ENCODE data around the gene PHF2.

PHF2 gene

GRCh38 chr9:93613791-93614190, 37.4 kb downstream of the PHF2 start:
- H3K27ac ChIP-seq (ENCODE audit: low read depth, low read length) = no peak overlapping the region
- H4K20me1 ChIP-seq (ENCODE audit: low read depth, low read length) = no peaks in the 10 kb centered on the region
- no peak overlapping the region for H3K4me2 ChIP-seq (ENCODE audit: low read depth, low read length, poor library complexity, severe bottlenecking)
- H3K36me3 ChIP-seq (ENCODE audit: low read length) = no peaks in the 10 kb centered on the region
- no peaks in the 10 kb centered on the region for H3K9me3 ChIP-seq (ENCODE audit: insufficient read depth, low read length)
- no peak overlapping the region for H3K4me3 ChIP-seq (ENCODE audit: insufficient read depth, low read length, poor library complexity, severe bottlenecking)
- H2AFZ ChIP-seq (ENCODE audit: low read depth, low read length, severe bottlenecking) = no peak overlapping the region
- H3K9me2 ChIP-seq (replicated peaks; ENCODE audit: insufficient read depth, low read length) = no peaks in the 10 kb centered on the region
- H3K27me3 ChIP-seq (ENCODE audit: low read length) = no peaks in the 10 kb centered on the region
- no peak for TF ChIP-seq EZH2phosphoT487 (conservative IDR thresholded peaks at IDR 0.05; ENCODE audit: low read length)
- TF ChIP-seq, protein P1, sequence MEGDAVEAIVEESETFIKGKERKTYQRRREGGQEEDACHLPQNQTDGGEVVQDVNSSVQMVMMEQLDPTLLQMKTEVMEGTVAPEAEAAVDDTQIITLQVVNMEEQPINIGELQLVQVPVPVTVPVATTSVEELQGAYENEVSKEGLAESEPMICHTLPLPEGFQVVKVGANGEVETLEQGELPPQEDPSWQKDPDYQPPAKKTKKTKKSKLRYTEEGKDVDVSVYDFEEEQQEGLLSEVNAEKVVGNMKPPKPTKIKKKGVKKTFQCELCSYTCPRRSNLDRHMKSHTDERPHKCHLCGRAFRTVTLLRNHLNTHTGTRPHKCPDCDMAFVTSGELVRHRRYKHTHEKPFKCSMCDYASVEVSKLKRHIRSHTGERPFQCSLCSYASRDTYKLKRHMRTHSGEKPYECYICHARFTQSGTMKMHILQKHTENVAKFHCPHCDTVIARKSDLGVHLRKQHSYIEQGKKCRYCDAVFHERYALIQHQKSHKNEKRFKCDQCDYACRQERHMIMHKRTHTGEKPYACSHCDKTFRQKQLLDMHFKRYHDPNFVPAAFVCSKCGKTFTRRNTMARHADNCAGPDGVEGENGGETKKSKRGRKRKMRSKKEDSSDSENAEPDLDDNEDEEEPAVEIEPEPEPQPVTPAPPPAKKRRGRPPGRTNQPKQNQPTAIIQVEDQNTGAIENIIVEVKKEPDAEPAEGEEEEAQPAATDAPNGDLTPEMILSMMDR (IDR thresholded peaks at IDR 0.05; ENCODE audit: insufficient read depth, low read length, poor library complexity, severe bottlenecking) = no peak
- H3F3A ChIP-seq (ENCODE audit: insufficient read depth) = no peaks in the 10 kb centered on the region
- no peaks in the 10 kb centered on the region for H3K79me2 ChIP-seq (ENCODE audit: insufficient read depth, low read length)
- H3K9ac ChIP-seq (ENCODE audit: low read length) = no peak overlapping the region

GRCh38 chr9:93614830-93615468, 38.6 kb downstream of the PHF2 start:
- TF ChIP-seq, protein P1 (IDR thresholded peaks at IDR 0.05; ENCODE audit: insufficient read depth, low read length, poor library complexity, severe bottlenecking) = no peak
- no peak for TF ChIP-seq EZH2phosphoT487 (conservative IDR thresholded peaks at IDR 0.05; ENCODE audit: low read length)
- Histone ChIP-seq H3K4me3 (ENCODE audit: insufficient read depth, low read length, poor library complexity, severe bottlenecking) (no peak overlapping the region), H3K27ac (ENCODE audit: low read depth, low read length) (no peak overlapping the region), H3K9me2 (replicated peaks; ENCODE audit: insufficient read depth, low read length) (no peaks in the 10 kb centered on the region), H3K4me2 (ENCODE audit: low read depth, low read length, poor library complexity, severe bottlenecking) (no peak overlapping the region), H3K27me3 (ENCODE audit: low read length) (no peaks in the 10 kb centered on the region), H3K79me2 (ENCODE audit: insufficient read depth, low read length) (no peaks in the 10 kb centered on the region), H3K9me3 (ENCODE audit: insufficient read depth, low read length) (no peaks in the 10 kb centered on the region), H2AFZ (ENCODE audit: low read depth, low read length, severe bottlenecking) (no peak overlapping the region), H3F3A (ENCODE audit: insufficient read depth) (no peaks in the 10 kb centered on the region), H3K9ac (ENCODE audit: low read length) (no peak overlapping the region), H3K36me3 (ENCODE audit: low read length) (no peaks in the 10 kb centered on the region), H4K20me1 (ENCODE audit: low read depth, low read length) (no peaks in the 10 kb centered on the region)

DNA sequence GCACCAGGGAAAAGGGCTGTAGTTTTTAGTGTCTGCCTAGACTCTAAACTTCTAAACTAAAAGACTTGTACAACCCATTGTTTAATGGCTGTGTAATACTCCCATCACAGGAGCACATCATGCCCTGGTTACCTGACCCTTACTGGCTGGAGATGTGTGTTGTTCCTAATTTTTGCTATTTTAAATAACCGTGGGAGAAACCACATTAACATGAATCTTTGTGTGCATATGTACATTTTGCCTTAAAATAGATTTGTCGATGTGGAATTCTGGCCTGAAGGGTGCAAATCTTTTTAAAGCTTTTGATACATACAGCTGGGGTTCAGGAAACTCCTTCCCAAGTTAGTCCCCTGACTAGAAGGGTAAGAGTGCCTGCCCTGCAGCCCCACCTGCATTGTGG, 39.7 kb downstream of the PHF2 start:
- Histone ChIP-seq H3K4me2 (ENCODE audit: low read depth, low read length, poor library complexity, severe bottlenecking) (no peak overlapping the region), H3K79me2 (ENCODE audit: insufficient read depth, low read length) (no peaks in the 10 kb centered on the region), H3K27me3 (ENCODE audit: low read length) (no peaks in the 10 kb centered on the region), H3F3A (ENCODE audit: insufficient read depth) (no peaks in the 10 kb centered on the region), H3K27ac (ENCODE audit: low read depth, low read length) (no peak overlapping the region), H3K9me3 (ENCODE audit: insufficient read depth, low read length) (no peaks in the 10 kb centered on the region), H2AFZ (ENCODE audit: low read depth, low read length, severe bottlenecking) (no peak overlapping the region), H3K9me2 (replicated peaks; ENCODE audit: insufficient read depth, low read length) (no peaks in the 10 kb centered on the region), H3K4me3 (ENCODE audit: insufficient read depth, low read length, poor library complexity, severe bottlenecking) (no peak overlapping the region), H3K36me3 (ENCODE audit: low read length) (no peaks in the 10 kb centered on the region), H4K20me1 (ENCODE audit: low read depth, low read length) (no peaks in the 10 kb centered on the region), H3K9ac (ENCODE audit: low read length) (no peak overlapping the region)
- TF ChIP-seq EZH2phosphoT487 (conservative IDR thresholded peaks at IDR 0.05; ENCODE audit: low read length) = no peak
- TF ChIP-seq, protein P1 (IDR thresholded peaks at IDR 0.05; ENCODE audit: insufficient read depth, low read length, poor library complexity, severe bottlenecking) = no peak

All from SU-DHL-6 (cell line).